Mucosa of descending colon (tissue), 3 donors: ENCODE data around the gene KAZN. TPM values are rescaled to one million over a fixed set of nuclear protein-coding genes. Genes with fewer than 3 reads are reported as not detected.

Source experiments
- ATAC-seq: fragments of 200-7000 bp; cut with Tn5 transposase; one replicate; pipeline ENCODE4 v1.9.1; 2020; ENCODE audit warnings: mild to moderate bottlenecking, moderate library complexity
- DNase-seq, 3 donors: peaks; one replicate each; pipeline ENCODE4 v3.0.0-alpha.2; 2020
- H3K36me3 ChIP-seq: fragments of 200-600 bp; one replicate; pipeline ENCODE4 v1.8.0; 2021; ENCODE audit warnings: low read depth, mild to moderate bottlenecking
- H3K4me1 ChIP-seq: fragments of 200-600 bp; one replicate; pipeline ENCODE4 v1.8.0; 2021; ENCODE audit warnings: low read depth, mild to moderate bottlenecking
- H3K4me3 ChIP-seq: fragments of 200-600 bp; one replicate; pipeline ENCODE4 v1.8.0; 2021; ENCODE audit warnings: mild to moderate bottlenecking
- H3K9me3 ChIP-seq: fragments of 200-600 bp; one replicate; pipeline ENCODE4 v1.8.0; 2021; ENCODE audit warnings: mild to moderate bottlenecking
- CTCF ChIP-seq: fragments of 200-600 bp; IDR thresholded peaks from one replicate; pipeline ENCODE4 v1.8.0; 2022; ENCODE audit warnings: antibody characterized with exemption, mild to moderate bottlenecking
- intact Hi-C, 2 donors: fragments of 100-400 bp; cut with DNase I in 1 of 2; cut with micrococcal nuclease in 1 of 2; formaldehyde crosslinking; loops; one replicate each; pipeline versions ENCODE4 v1.11.0 to v1.11.1; 2022; cut with DNase I, micrococcal nuclease
- total RNA-seq, 3 donors: library from RNA; stranded (reverse); fragmentation: NEBNext Ultra II Directional in 2 of 3; extraction: Animal tissue kit (Norgen Biotek cat#: 25700) in 2 of 3; gene quantifications; one replicate each; pipeline versions ENCODE4 v1.2.1 to v1.2.4, GENCODE V29; 2021 to 2023
- donor health status: DM: no; HTN: no; CAD: no; lungs with moderate emphysema.
- donor health status: DM: no; HTN: no; CAD: no.
- donor health status: DM: no; HTN: yes; CAD: no.

The KAZN gene
- total RNA-seq, 3 donors from 2014 or later = 9.7 to 21.9 (median 15.8) TPM

- no peak for TF ChIP-seq CTCF
- ATAC-seq = no peak
Observed at GRCh38 chr1:14676400-14676799, 77.9 kb downstream of the KAZN start.

GRCh38 chr1:14677292-14677971, 78.9 kb downstream of the KAZN start:
- intact Hi-C loops = no loop called here
- H3K9me3 ChIP-seq = no peaks in the 10 kb centered on the region
- TF ChIP-seq CTCF = no peak
- DNase-seq (no peak), ATAC-seq (no peak)
- H3K4me1 ChIP-seq = no peaks in the 10 kb centered on the region
- no peak overlapping the region for H3K4me3 ChIP-seq
- H3K36me3 ChIP-seq = no peaks in the 10 kb centered on the region

More at GRCh38 chr1:14676400-14676799, 77.9 kb downstream of the KAZN start:
- intact Hi-C loops = no loop called here
- Histone ChIP-seq H3K36me3 (no peaks in the 10 kb centered on the region), H3K9me3 (no peaks in the 10 kb centered on the region), H3K4me1 (no peaks in the 10 kb centered on the region), H3K4me3 (no peak overlapping the region)
- no peak for DNase-seq

GRCh38 chr1:14678011-14678638, 79.6 kb downstream of the KAZN start:
- no peak for ATAC-seq
- DNase-seq = no peak
- no peaks in the 10 kb centered on the region for H3K9me3 ChIP-seq
- H3K4me1 ChIP-seq = no peaks in the 10 kb centered on the region
- no peak for TF ChIP-seq CTCF
- no peak overlapping the region for H3K4me3 ChIP-seq
- H3K36me3 ChIP-seq = no peaks in the 10 kb centered on the region
- intact Hi-C loops = no loop called here

- DNase-seq = no peak
- TF ChIP-seq CTCF = no peak
- Histone ChIP-seq H3K4me3 (no peak overlapping the region), H3K9me3 (no peaks in the 10 kb centered on the region), H3K4me1 (no peaks in the 10 kb centered on the region), H3K36me3 (no peaks in the 10 kb centered on the region)
- no peak for ATAC-seq
- intact Hi-C loops = no loop called here
Observed at GRCh38 chr1:14679027-14679688, 80.7 kb downstream of the KAZN start.

GRCh38 chr1:14681182-14681581, 82.7 kb downstream of the KAZN start:
- intact Hi-C loops = no loop called here
- Histone ChIP-seq H3K4me1 (no peaks in the 10 kb centered on the region), H3K9me3 (no peaks in the 10 kb centered on the region), H3K4me3 (no peak overlapping the region), H3K36me3 (no peaks in the 10 kb centered on the region)
- TF ChIP-seq CTCF = no peak
- DNase-seq (no peak), ATAC-seq (no peak)
